D721Med (cell line): Measurements from ENCODE around the gene PNN.
"Not testable (repeated sequence)": the region's sequence is repeated elsewhere in the genome, so short reads cannot be mapped to it uniquely, and the experiment has no call there.

Experiments used
- DNase-seq: peaks from one replicate; pipeline ENCODE4 v3.0.0; 2011; ENCODE audit warnings: low spot score; ENCODE audit not compliant: insufficient read length
- FAIRE-seq: peaks from 2 replicates; lab custom pipeline; 2011; peaks lifted over from hg19 to GRCh38; lab: Jason Lieb, UNC
- CTCF ChIP-seq: IDR thresholded peaks from 2 replicates; pipeline ENCODE4 v1.5.1; 2012; ENCODE audit warnings: mild to moderate bottlenecking, control low read depth; ENCODE audit not compliant: insufficient read depth; ENCODE audit errors: missing control alignments

Gene PNN

DNA sequence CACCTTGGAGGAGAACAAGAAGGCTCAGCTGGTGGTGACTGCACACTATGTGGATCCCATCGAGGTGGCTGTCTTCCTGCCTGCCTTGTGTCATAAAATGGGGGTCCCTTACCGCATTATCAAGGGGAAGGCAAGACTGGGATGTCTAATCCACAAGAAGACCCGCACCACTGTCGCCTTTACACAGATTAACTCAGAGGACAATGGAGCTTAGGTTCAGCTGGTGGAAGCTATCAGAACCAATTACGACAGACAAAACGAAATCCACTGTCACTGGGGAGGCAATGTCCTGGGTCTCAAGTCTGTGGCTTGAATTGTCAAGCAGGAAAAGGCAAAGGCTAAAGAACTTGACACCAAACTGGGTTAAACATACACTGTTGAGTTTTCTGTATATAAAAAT is 17.6 kb upstream of the PNN start:
- FAIRE-seq, result no peak
- no peak for TF ChIP-seq CTCF
- DNase-seq, result no peak

- no peak for FAIRE-seq
- no peak for TF ChIP-seq CTCF
- no peak for DNase-seq
Observed at GRCh38 chr14:39158222-39158858, 16.7 kb upstream of the PNN start.

DNA sequence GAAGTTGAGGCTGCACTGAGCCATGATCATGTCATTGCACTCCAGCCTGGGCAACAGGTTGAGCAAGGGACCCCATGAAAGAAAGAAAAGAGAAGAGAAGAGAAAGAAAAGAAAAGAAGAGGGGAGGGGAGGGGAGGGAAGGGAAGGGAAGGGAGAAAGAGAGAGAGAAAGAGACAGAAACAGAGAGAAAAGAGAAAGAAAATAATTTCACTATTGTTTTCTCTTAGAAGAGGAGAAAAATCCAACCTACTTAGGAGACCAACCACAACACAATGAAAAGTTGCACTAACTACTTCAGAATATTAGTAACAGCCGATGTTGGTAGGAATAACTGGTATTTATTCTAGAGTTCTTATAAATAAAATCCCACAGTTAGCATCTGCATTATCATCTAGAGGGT is 14.6 kb upstream of the PNN start:
- DNase-seq, result no peak
- TF ChIP-seq CTCF, result no peak
- no peak for FAIRE-seq

GRCh38 chr14:39167797-39168320 is 7.2 kb upstream of the PNN start:
- not testable (repeated sequence) for FAIRE-seq

DNA sequence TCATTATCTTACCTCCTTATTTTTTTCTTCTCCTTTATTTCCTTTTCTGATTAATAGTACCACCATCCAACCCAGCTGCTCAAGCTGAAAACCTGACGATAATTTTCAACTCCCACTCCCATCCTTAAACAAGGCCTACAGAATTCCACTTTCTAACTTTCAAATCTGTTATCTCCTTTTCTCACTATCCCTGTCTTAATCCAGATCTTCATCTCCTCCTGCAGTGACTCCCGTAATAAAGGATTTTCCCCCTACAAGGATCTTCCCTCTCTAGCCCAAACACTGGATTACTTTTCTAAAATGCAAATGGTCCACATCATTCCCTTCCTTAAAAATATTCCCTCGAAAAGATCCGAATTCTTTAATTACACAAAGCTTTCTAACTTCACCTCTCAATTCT is 6.5 kb upstream of the PNN start:
- FAIRE-seq, result no peak
- TF ChIP-seq CTCF, result no peak

More at GRCh38 chr14:39167797-39168320, 7.2 kb upstream of the PNN start:
- DNase-seq, result not testable (repeated sequence)

GRCh38 chr14:39169541-39169900 is 5.5 kb upstream of the PNN start:
- TF ChIP-seq CTCF, result no peak
- DNase-seq, result no peak
- no peak for FAIRE-seq

More for the DNA sequence above, 6.5 kb upstream of the PNN start:
- DNase-seq, result no peak

- FAIRE-seq, result no peak
- TF ChIP-seq CTCF, result no peak
- no peak for DNase-seq
Observed at GRCh38 chr14:39173198-39173597, 1.9 kb upstream of the PNN start.
